AG10803 (cell line): ENCODE results near the gene MBD3L5.

Experiments used
- DNase-seq: peaks from one replicate; pipeline ENCODE4 v3.0.0; 2010; ENCODE audit warnings: low read depth
- H3K4me3 ChIP-seq: 2 replicates; pipeline ENCODE4 v1.5.1; 2011; ENCODE audit warnings: mild to moderate bottlenecking, low read length, control low read depth
- CTCF ChIP-seq: conservative IDR thresholded peaks from 2 replicates; pipeline ENCODE4 v1.5.1; 2011; ENCODE audit warnings: mild to moderate bottlenecking, low read length, control low read depth, inconsistent platforms

MBD3L5 gene

DNA sequence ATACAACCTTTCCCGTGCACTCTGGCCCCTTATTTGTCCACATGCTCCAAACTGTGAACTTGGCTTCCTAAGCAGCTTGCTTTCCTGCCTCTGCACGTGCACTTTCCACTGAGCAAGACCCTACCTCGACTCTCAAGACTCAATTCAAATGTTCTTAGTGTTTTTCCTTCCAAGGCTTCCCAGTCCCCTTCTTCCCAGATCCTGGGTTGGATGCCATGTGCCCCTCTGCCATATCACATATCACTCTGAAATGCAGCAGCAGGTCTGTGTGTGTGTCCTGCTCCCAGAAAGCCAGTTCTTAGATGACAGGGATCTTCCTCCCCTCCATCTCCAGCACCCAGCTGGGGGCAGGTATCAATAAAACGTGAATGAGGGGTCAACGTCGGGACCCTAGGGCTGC is 42.2 kb downstream of the MBD3L5 start:
- TF ChIP-seq CTCF = no peak
- H3K4me3 ChIP-seq = no peak overlapping the region
- DNase-seq = no peak

- H3K4me3 ChIP-seq = no peak overlapping the region
- no peak for DNase-seq
- TF ChIP-seq CTCF = no peak
These were observed 44.4 kb downstream of the MBD3L5 start for GRCh38 chr19:7074705-7075282.

DNA sequence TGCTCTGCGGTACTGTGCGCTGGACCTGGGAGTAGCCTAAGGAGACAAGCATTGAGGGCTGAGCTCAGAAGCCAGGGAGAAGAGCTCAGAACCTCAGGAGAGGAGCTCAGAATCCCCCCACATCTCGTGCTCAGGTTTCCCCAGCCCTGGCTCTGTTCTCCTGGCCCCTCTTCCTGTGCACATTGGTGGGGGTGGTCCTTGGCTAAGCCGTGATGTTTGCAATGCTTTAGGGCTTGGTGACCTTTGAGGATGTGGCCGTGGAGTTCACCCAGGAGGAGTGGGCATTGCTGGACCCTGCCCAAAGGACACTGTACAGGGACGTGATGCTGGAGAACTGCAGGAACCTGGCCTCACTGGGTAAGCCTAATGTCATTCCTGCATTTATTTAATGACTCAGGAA is 45.8 kb downstream of the MBD3L5 start:
- TF ChIP-seq CTCF = no peak
- no peak for DNase-seq
- no peak overlapping the region for H3K4me3 ChIP-seq

GRCh38 chr19:7078008-7078407 is 47.6 kb downstream of the MBD3L5 start:
- peak; percentile 4 for DNase-seq
- no peak for TF ChIP-seq CTCF
- H3K4me3 ChIP-seq = no peak overlapping the region
